Activated T-helper 1 cell treated with Interleukin-2 at 50 U/mL for 16 hours (primary cell): Measurements from ENCODE around the gene MAFF.
"Not testable (repeated sequence)": the region's sequence is repeated elsewhere in the genome, so short reads cannot be mapped to it uniquely, and the experiment has no call there.

Experiments used
- DNase-seq: peaks from one replicate; pipeline ENCODE4 v3.0.0-alpha.2; 2020; ENCODE audit warnings: low read depth

The MAFF gene

GRCh38 chr22:38223289-38223960, 21.6 kb downstream of the MAFF start:
- no peak for DNase-seq

DNA sequence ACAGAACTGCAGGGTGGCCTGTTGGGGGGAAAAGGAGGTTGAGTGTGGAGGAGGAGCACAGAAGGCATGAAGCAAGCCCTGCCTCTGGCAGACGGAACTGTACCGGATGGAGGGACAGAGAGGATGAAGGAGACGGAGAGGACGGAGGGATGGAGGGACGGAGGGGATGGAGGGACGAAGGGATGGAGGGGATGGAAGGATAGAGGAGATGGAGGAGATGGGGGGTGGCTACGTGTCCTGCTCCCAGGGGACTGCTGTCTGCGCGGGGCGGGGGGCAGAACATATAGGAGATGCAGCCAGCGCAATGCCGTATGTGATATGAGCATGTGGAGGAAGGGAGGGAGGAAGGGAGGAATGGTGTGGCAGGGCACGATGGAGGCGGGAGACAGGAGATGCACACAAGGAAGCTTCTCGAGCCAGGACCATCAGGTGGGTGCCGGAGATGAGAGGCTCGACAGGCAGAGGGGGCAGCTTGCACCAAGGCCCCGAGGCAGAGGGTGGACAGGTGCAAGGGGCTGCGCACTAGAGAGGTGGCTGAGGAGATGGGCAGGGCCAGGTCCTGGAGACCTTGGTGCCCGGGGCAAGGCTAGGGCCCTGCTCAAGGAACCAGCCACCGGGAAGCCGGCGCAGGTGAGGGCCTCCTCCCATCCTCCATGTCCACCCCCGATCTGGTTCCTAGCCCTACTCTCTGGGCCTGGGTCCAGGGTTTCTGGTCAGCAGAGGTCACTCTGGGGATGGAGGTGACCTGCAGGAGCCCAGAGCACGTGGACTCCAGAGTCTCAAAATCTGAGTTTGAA, 25.3 kb downstream of the MAFF start:
- DNase-seq: no peak

DNA sequence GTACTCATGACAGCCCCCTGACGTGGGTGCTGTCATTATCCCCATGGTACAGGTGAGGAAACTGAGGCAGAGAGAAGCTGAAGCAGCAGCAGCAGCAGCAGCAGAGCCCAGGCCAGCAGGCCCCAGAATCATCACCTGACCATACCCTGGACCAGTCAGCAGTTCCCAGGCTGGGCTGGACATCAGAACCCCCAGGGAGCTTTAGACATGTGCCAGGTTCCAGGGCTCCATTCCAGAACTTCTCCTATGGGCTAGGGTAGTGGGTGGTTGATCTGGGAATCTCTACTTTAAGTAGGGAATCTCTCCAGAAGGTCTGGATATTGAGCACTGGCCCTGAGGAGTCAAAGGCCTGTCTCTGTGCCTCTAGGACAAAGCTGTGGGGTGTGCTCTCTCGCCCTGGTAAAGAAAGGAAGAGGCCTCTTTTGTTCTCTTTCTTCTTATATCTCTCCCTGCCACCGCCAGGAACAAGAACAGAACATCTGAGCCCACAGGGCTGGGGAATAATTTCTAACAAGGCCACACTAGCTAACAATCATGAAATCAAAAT, 26.6 kb downstream of the MAFF start:
- no peak for DNase-seq

GRCh38 chr22:38228873-38229740, 27.3 kb downstream of the MAFF start:
- no peak for DNase-seq

DNA sequence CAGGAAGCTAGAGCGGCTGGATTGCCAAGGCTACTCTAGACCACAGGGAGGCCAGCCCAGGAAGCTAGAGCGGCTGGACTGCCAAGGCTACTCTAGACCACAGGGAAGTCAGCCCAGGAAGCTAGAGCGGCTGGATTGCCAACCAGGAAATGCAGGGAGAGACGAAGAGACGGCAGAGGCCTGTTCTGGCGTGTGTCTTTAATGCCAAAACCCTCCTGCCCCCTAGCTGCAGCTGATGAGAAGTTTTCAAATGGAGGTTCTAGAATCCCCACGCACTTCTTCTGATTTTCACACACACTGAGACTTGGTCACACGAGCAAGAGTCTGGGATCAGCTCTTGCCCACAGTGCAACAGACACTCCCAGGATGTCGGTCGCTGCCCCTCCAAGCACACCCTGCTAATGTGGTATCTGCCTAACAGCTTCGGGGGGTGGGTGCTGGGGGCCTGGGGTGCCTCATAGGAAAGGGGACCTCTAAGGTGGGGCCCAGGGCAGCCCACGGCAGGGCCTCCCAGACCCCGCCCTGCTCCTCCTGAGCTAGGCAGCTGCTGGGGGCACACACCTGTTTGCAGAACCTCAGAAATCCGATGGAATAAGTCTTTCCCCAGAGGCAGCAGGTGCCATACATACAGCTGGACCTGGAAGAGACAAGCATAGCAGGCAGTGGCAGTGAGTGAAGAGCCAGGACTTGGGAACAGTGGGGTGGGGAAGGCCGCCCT, 28.5 kb downstream of the MAFF start:
- DNase-seq: peak; percentile 16

GRCh38 chr22:38230916-38231315, 29.1 kb downstream of the MAFF start:
- no peak for DNase-seq

- no peak for DNase-seq
Measured at GRCh38 chr22:38232196-38232595, 30.4 kb downstream of the MAFF start.

DNA sequence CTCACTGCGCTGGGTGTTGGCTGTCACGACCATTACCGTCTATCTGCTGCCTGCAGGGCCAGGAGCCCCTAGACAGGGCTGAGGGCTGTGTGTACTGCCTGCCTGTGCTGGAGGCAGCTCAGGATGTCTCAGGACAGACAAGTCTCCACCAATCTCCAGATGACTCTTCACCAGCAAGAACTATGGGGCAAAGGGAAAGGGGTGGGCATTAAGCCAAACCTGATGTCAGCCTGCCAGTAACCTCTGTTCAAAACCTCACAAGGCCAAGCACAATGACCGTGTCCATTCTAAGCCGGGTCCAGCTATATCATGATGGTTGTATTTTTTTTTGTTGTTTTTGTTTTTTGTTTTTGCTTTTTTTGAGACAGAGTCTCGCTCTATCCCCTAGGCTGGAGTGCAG, 31.6 kb downstream of the MAFF start:
- DNase-seq: no peak

- not testable (repeated sequence) for DNase-seq
Measured at GRCh38 chr22:38233856-38234255, 32.1 kb downstream of the MAFF start.

GRCh38 chr22:38235240-38235850, 33.6 kb downstream of the MAFF start:
- DNase-seq: no peak

DNA sequence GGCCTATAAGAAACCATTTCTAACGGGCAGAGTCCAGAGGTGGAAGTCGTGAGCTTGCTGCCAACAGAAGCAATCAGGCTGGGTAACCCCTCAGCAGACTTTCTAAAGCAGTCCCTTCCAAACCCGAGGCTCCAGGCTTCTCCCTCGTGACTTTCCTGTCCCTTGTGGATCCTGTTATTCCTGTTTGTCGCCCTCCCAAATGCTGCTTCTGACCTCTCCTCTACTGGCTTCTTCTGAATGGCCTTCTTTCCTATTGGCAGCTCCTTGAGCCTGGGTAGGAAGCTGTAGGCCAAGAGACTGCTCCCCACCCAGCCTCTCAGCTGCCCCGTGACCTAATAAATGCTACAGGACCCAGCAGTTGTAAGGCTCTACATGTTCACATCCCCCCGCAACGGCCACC, 35.0 kb downstream of the MAFF start:
- no peak for DNase-seq

GRCh38 chr22:38238519-38239071, 36.8 kb downstream of the MAFF start:
- no peak for DNase-seq

DNA sequence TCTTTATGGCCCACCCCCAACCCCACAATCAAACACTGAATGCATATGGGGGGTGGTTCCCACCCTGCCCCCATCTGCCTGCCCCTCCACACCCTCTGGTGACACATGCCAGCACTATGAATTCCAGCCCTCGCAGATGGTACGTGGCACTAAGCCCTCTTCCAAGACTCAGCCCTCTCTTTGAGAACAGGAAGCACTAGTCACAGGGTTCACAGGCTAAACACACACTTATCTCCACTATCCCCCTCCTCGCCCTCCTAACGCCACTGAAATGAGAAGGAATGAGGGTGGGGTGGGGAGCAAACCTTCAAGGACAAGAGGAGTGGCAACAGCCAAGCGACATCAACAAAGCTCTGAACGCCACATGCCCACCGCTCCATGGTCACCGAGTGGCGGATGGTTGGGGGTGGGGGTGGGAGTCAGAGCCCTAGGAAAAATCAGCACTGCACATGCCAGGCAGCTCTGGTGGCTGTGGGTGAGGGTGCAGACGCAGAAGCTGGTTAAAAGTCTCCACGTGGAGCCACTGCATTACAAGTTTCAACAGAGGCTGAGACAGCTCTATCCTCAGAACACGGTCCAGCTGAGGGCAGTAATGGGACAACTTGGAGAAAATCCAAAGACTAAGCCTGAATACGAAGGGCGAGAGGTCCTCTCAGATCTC, 37.4 kb downstream of the MAFF start:
- DNase-seq: no peak

DNA sequence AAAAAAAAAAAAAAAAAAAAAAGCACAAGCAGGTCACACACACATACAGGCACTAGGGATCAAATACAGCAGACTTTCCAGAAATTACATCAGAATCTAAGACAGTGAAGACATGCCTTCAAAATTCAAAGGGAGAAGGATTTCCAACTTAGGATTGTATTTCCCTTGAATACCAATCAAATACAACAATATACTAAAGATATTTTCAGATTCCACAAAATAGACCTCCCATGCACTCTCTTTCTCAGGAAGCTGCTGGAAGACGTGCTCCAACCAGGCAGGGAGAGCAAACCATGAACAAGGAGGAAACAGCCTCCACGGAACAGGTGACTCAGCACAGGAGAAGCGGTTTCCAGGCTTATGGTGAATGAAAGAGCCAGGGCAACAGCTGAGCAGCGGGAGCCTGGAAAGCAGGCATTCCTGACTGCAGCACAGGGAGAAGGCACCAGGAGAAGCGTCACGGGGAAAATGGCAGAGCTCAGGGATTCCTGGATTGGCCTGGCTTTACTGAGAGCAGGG, 39.0 kb downstream of the MAFF start:
- no peak for DNase-seq

DNA sequence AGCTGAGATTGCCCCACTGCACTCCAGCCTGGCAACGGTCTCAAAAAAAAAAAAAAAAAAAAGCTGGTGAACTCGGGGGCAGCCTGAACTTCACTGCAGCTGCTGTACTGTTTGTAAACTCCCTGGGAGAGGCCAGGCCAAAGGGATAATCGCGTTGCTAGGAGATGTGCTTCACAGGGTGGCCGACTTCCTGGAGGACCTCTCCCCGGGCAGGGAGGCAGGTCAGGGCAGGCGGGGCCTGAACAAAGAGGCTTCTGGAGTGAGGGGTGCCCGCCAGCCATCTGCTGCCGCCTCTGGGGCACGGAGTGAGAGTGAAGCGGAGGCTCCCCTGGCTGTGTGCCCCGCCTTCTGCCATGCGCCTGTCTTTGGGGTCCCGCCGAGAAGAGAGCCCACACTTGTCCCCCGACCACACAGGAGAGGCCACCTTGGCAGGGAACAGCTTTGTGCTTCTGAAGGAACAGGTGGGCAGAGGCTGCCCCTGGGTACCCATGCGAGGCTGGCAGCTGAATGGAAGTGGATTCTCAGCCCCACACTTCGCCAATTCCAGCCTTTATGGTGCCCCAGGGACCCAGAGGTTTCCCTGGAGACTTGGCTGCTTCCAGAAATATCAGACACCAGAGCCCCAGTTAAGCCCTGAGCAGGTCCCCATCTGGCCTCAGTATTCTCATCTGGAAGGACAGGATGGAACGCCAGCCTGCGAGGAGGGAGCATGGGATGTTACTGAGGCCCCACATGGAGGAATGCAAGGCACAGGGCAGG, 41.4 kb downstream of the MAFF start:
- DNase-seq: no peak

GRCh38 chr22:38244106-38244505, 42.3 kb downstream of the MAFF start:
- DNase-seq: no peak

DNA sequence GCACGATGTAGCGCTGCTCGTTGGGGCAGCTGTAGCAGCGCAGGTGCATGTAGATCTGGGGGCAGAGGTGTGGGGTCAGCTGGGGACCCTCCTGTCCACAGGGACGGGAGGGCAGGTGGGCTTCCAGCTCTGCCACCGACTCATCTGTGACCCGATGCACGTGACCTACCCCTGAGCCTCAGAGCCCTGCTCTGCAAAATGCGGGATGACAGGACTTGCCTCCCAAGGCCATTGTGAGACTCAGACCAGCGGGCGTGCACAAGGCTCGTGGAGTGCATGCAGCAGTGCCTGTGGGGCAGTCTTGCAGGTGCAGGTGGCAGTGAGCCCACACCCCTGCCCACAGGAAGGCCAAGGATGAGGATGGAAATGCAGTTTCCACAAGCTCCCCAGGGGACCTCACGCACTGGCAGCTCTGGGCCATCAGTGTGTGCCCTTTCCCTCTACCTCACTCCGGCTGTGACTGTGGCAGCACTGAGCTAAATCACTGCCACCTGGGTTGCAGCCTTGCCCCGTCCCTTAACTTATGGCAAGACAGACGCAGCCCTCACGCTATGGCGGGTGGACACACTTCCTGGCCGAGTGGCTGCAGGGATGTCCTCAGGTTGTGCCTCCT, 44.4 kb downstream of the MAFF start:
- DNase-seq: no peak

DNA sequence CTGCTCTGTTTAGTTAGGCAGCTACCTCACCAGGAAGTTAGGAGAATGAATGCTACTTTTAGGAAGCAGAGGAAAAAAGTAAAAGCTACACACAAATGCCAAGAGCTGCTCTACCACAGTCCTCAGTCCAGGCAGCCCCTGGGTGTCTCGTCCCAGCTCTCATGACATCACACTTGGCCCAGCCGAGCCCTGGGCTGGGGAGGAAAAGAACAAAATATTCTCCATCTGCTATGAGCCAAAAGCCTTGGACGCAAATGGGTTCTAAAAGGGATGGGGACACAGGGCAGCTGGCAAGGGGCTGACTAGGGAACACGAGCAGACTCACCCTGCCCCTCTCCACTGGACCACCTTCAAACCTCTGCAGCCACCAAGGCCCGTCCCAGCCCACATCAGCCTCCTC, 44.9 kb downstream of the MAFF start:
- DNase-seq: no peak

DNA sequence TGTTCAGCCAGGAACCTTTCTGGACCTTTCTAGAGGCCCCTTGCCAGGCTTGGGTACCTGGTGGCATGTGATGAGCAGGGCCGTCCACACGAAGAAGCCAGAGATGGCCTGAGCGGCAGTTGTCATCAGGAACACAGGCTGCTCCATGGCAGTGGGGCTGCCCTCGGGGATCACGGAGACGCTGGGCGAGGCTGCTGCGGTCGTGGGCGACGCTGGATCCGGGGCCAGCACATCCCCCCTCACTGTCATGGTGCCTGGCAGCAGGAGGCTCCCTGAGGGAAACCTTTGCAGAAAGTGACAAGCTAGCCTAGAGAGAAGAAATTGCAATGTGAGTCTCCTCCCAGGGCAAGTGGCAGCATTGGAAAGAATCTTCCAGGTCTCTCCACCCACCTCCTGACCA, 45.9 kb downstream of the MAFF start:
- no peak for DNase-seq
